A549 treated with AZD9567 at 1 μM for 4 hours (cell line): Measurements from ENCODE around the gene OR10A2. TPM values are rescaled to one million over a fixed set of nuclear protein-coding genes. Genes with fewer than 3 reads are reported as not detected.

Source experiments
- total RNA-seq: library from RNA; stranded (reverse); fragments of 200-300 nt; extraction: Qiagen RNA extraction; gene quantifications from 5 replicates; pipeline ENCODE4 v1.2.3, GENCODE V29; 2022; ENCODE audit not compliant: insufficient read depth

Gene OR10A2, protein sequence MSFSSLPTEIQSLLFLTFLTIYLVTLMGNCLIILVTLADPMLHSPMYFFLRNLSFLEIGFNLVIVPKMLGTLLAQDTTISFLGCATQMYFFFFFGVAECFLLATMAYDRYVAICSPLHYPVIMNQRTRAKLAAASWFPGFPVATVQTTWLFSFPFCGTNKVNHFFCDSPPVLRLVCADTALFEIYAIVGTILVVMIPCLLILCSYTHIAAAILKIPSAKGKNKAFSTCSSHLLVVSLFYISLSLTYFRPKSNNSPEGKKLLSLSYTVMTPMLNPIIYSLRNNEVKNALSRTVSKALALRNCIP
- not detected in 5 replicates for total RNA-seq

DNA sequence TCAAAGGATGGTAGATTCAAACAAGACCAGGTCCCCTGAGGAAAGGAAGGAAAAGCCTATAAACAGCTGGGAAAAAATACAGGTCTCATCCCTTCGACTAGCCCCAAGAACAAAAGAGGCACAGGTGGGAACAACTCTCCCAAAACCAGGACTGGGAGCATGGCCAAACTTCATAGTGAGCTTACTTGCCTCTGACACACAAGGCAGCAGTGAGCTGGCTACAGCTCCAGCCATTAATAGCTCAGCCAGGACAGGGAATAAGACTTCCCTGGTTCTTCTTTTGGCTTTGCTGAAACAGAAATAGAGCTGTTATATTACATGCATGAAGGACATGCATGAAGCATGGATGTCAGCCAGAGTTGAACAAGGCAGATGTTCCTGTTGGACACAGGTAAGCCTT is at the start of gene OR10A2:
TSS of gene OR10A2 (plus strand) at position 97 of the 400 bp plus-strand sequence. CDS start 6,698 bp downstream, outside the sequence.

DNA sequence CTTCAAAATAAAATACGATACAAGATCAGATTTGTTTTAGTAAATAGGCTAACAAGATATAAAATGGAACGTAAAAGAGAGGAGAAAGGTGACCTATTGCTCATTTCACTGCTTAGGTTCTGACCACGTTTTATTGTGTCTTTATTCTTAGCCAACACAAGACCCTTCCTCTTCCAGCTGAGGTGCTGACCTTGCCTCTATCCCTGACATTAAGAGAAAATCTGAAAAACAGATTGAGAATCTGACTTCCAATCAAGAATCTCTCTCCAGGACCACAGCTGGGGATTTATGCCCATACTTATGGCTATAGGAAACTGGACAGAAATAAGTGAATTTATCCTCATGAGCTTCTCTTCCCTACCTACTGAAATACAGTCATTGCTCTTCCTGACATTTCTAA is 17.5 kb upstream of the OR10A2 start, which contains the start of gene OR10A5:
TSS of gene OR10A5 (plus strand) at position 301 of the 400 bp plus-strand sequence. CDS start at position 301, 0 bp downstream.

DNA sequence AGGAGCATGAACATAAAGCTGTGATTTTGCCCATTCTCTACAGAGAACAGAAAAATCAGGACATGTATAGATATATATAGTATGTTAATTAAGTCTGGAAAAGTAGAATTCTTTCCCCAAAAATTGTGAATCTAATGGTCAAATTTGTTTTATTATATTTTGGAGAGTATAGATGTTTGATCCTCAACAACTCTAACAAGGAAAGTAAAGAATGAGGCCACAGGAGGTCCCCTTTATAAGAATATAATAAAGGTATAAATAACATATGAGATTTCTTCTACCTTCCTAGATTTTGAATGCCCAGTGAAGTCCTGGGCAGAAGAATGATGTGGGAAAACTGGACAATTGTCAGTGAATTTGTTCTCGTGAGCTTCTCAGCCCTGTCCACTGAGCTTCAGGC is 13.5 kb downstream of the OR10A2 start, which contains the start of gene OR10A4:
TSS of gene OR10A4 (plus strand) at position 301 of the 400 bp plus-strand sequence. CDS start at position 324, 23 bp downstream.

DNA sequence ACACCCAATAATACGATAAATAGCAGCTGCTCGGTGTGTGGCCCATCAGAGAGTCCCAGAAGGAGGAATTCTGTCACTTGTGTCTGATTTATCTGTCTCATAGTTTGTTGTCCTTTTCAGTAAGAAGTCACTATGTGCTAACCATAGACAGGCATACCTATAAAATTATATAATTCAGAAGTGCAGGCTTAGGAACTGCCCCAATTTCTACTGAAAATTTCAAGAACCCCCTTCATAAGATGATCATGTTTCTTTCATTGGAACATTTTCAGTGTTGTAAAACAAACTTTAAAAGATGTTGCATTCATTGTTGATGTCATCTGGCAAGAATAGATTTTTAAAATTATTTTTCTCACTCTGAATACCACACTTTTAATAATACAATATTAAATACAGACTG is 29.5 kb downstream of the OR10A2 start, which contains the start of gene OR2D2:
TSS of gene OR2D2 (minus strand) at position 101 of the 400 bp plus-strand sequence. CDS start at position 101, 0 bp downstream.

DNA sequence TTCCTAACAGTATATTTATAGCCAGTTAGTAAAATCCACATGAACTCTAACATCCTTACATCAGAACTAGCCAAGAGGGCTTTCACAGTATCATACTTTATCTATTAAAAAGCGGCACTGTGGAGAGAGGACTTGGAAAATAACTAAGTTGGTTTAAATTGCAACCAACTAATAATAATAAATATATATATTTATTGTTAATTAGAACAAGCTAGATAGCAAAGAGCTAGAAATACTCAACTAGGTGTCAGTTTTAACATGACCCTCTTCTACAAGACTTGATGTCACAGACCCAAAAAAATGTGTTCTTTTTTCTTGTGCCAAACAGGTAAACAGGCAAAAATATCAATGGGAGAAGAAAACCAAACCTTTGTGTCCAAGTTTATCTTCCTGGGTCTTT is 57.8 kb downstream of the OR10A2 start, which contains the start of gene OR2D3:
TSS of gene OR2D3 (plus strand) at position 301 of the 400 bp plus-strand sequence. CDS start at position 301, 0 bp downstream.

Other genes starting within 250 kb of the OR10A2 start
- 39.8 to 46.4 TPM (median 44.6 TPM) in 5 replicates for gene TPP1, start 243.6 kb upstream of the OR10A2 start, total RNA-seq
- gene DCHS1, start 207.2 kb upstream of the OR10A2 start, total RNA-seq = 0.05 to 0.13 TPM (median 0.10 TPM) in 4 of 5 replicates, not detected in the other
- gene MRPL17, start 179.7 kb upstream of the OR10A2 start, total RNA-seq = 96.7 to 199 TPM (median 105 TPM) in 5 replicates
- gene OR2AG2, start 91.1 kb upstream of the OR10A2 start, total RNA-seq = 0.02 to 0.09 TPM in 2 of 5 replicates, not detected in the others
- gene OR2AG1, start 80.0 kb upstream of the OR10A2 start, total RNA-seq = not detected in 5 replicates
- not detected in 5 replicates for gene OR6A2, start 63.4 kb upstream of the OR10A2 start, total RNA-seq
- not detected in 5 replicates for gene OR10A5, start 17.4 kb upstream of the OR10A2 start, total RNA-seq
- not detected in 5 replicates for gene OR10A4, start 13.6 kb downstream of the OR10A2 start, total RNA-seq
- gene OR2D2, start 29.4 kb downstream of the OR10A2 start, total RNA-seq = not detected in 5 replicates
- not detected in 5 replicates for gene OR2D3, start 57.9 kb downstream of the OR10A2 start, total RNA-seq
- 0.59 to 1.0 TPM (median 0.85 TPM) in 5 replicates for gene ZNF215, start 63.4 kb downstream of the OR10A2 start, total RNA-seq
- 0.28 to 5.3 TPM (median 1.1 TPM) in 5 replicates for gene ZNF214, start 157.3 kb downstream of the OR10A2 start, total RNA-seq
- not detected in 5 replicates for gene NLRP14, start 157.4 kb downstream of the OR10A2 start, total RNA-seq
- gene RBMXL2, start 225.9 kb downstream of the OR10A2 start, total RNA-seq = not detected in 5 replicates